Stimulated activated CD4-positive, alpha-beta T cell treated with anti-CD3 and anti-CD28 coated beads, Interleukin-12 subunit alpha, Interleukin-12 subunit beta, amount 100 ng/mL, for 4 hours (primary cell): Measurements from ENCODE around the gene LARGE1.

Source experiments
- DNase-seq: peaks from one replicate; pipeline ENCODE4 v3.0.0-alpha.2; 2020

Gene LARGE1

GRCh38 chr22:33539202-33539901 is 380.9 kb downstream of the LARGE1 start:
- no peak for DNase-seq

- no peak for DNase-seq
These were observed 381.9 kb downstream of the LARGE1 start for GRCh38 chr22:33538277-33538885.

GRCh38 chr22:33537059-33537458 is 383.2 kb downstream of the LARGE1 start:
- no peak for DNase-seq

- DNase-seq = no peak
These were observed 384.1 kb downstream of the LARGE1 start for GRCh38 chr22:33535937-33536875.

GRCh38 chr22:33529424-33530113 is 390.7 kb downstream of the LARGE1 start:
- no peak for DNase-seq

- DNase-seq = no peak
These were observed 392.1 kb downstream of the LARGE1 start for GRCh38 chr22:33528183-33528582.

GRCh38 chr22:33526434-33527107 is 393.7 kb downstream of the LARGE1 start:
- DNase-seq = no peak

- DNase-seq = no peak
These were observed 395.6 kb downstream of the LARGE1 start for GRCh38 chr22:33524511-33525260.

- DNase-seq = no peak
These were observed 398.2 kb downstream of the LARGE1 start for GRCh38 chr22:33521879-33522665.

- no peak for DNase-seq
These were observed 399.1 kb downstream of the LARGE1 start for GRCh38 chr22:33520904-33521780.

- no peak for DNase-seq
These were observed 400.0 kb downstream of the LARGE1 start for GRCh38 chr22:33519974-33520903.

GRCh38 chr22:33519071-33519973 is 401.0 kb downstream of the LARGE1 start:
- DNase-seq = no peak

GRCh38 chr22:33518405-33518804 is 401.9 kb downstream of the LARGE1 start:
- DNase-seq = no peak

GRCh38 chr22:33515795-33516194 is 404.5 kb downstream of the LARGE1 start:
- DNase-seq = no peak

- no peak for DNase-seq
These were observed 406.6 kb downstream of the LARGE1 start for GRCh38 chr22:33513388-33514338.

GRCh38 chr22:33512908-33513307 is 407.4 kb downstream of the LARGE1 start:
- no peak for DNase-seq
